ENCODE results near the gene FDXACB1.

The FDXACB1 gene

DNA sequence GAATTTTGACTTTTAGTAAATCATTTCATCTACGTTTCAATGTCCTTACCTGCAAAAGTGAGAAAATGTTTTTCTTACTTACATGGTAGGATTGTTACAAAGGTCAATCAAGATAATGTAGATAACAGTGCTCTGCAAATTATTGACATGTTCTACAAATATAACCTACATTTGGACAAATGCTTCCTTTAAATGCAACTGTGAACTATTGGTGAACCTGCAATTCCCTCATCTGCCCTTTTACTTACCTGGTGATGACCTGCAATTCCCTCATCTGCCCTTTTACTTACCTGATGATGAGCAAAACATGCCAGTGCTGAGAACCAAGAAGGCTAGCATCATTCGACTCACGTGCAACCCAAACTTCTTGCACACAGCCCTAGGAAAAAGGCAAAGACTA is 18.7 kb downstream of the FDXACB1 start:
- H2BK120ac ChIP-seq (ENCODE audit: low read depth, low read length): no peak overlapping the region
- no peak for DNase-seq
- peaks cover 1% of the 10 kb centered on the region for H3K36me3 ChIP-seq (ENCODE audit: control insufficient read depth, insufficient read depth, low read length)
- no CpG with 5 or more reads among the region's 3 CpGs for WGBS (ENCODE audit: extremely low coverage, insufficient coverage, low lambda C conversion rate)
- H2AK5ac ChIP-seq (ENCODE audit: low read length): no peak overlapping the region
- no peaks in the 10 kb centered on the region for H3K4me1 ChIP-seq (ENCODE audit: control insufficient read depth, low read depth, low read length)
- H3K27ac ChIP-seq (ENCODE audit: low read depth, low read length): no peak overlapping the region
- H4K5ac ChIP-seq (ENCODE audit: low read length): no peak overlapping the region
- H3K56ac ChIP-seq (ENCODE audit: low read length): no peak overlapping the region
- no peaks in the 10 kb centered on the region for H3K79me2 ChIP-seq (ENCODE audit: control insufficient read depth, insufficient read depth, low read length)
- no peak overlapping the region for H3K9ac ChIP-seq (ENCODE audit: low read length)
- no peaks in the 10 kb centered on the region for H3K27me3 ChIP-seq (ENCODE audit: insufficient read depth, low read length, poor library complexity)
- H4K8ac ChIP-seq (ENCODE audit: low read depth, low read length): no peak overlapping the region
- no peak overlapping the region for H3K23ac ChIP-seq (ENCODE audit: low read length)
- no peaks in the 10 kb centered on the region for H3K79me1 ChIP-seq (ENCODE audit: low read length)
- H3K4me3 ChIP-seq (ENCODE audit: low read length): no peak overlapping the region
- no peak overlapping the region for H2BK15ac ChIP-seq (replicated peaks; ENCODE audit: low read depth)
- H3K4me2 ChIP-seq (ENCODE audit: low read length): no peak overlapping the region
- H3K4ac ChIP-seq (ENCODE audit: low read depth, low read length): no peak overlapping the region
- H3K18ac ChIP-seq (ENCODE audit: low read length): no peak overlapping the region
- no peak overlapping the region for H2BK5ac ChIP-seq (ENCODE audit: low read length)

DNA sequence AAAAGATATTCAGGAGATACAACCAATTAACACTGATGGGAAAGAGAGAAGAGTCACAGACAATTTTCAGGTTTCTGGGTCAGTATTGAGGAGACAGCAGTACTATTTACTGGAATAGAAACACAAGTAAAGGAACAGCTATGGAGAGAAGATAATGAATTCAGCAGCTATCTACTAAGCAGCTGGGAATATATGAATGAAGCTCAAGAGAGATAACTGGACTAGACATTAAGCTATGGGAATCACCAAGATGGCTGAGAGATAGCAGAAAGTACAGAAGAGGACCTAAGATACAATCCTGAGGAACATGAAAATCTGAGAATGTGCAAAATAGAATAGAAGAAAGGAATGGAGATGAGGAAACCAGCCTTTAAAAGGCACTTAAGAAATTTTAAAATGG is 23.5 kb downstream of the FDXACB1 start:
- no peaks in the 10 kb centered on the region for H3K79me1 ChIP-seq (ENCODE audit: low read length)
- H3K27me3 ChIP-seq (ENCODE audit: insufficient read depth, low read length, poor library complexity): no peaks in the 10 kb centered on the region
- H2BK15ac ChIP-seq (replicated peaks; ENCODE audit: low read depth): no peak overlapping the region
- H3K18ac ChIP-seq (ENCODE audit: low read length): no peak overlapping the region
- H3K36me3 ChIP-seq (ENCODE audit: control insufficient read depth, insufficient read depth, low read length): peaks cover 1% of the 10 kb centered on the region
- no peak overlapping the region for H3K27ac ChIP-seq (ENCODE audit: low read depth, low read length)
- no peak for DNase-seq
- no peak overlapping the region for H3K4me2 ChIP-seq (ENCODE audit: low read length)
- H3K79me2 ChIP-seq (ENCODE audit: control insufficient read depth, insufficient read depth, low read length): no peaks in the 10 kb centered on the region
- no peak overlapping the region for H3K23ac ChIP-seq (ENCODE audit: low read length)
- H2BK5ac ChIP-seq (ENCODE audit: low read length): no peak overlapping the region
- H3K4me1 ChIP-seq (ENCODE audit: control insufficient read depth, low read depth, low read length): no peaks in the 10 kb centered on the region
- no peak overlapping the region for H3K9ac ChIP-seq (ENCODE audit: low read length)
- H4K5ac ChIP-seq (ENCODE audit: low read length): no peak overlapping the region
- H3K4ac ChIP-seq (ENCODE audit: low read depth, low read length): no peak overlapping the region
- no peak overlapping the region for H3K56ac ChIP-seq (ENCODE audit: low read length)
- H3K4me3 ChIP-seq (ENCODE audit: low read length): no peak overlapping the region
- no peak overlapping the region for H2AK5ac ChIP-seq (ENCODE audit: low read length)
- no peak overlapping the region for H2BK120ac ChIP-seq (ENCODE audit: low read depth, low read length)
- H4K8ac ChIP-seq (ENCODE audit: low read depth, low read length): no peak overlapping the region

DNA sequence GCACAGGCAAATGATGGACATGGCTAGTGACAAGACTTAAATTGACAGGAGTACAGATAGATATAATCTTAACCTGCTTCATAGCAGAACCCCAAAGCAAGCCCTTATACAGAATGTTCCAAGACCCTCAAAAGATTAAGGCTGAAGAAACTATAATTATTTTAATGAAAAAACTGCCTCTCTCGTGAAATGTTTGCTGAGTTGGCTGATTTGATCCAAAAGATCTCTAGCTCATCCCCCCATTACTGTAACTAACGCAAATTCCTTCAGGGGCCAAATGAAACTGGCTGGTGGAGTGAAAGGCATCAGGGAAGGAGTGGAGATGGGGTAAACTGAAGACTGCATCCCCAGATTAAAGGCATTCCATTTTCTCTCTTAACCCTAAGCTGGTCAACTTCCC is 26.9 kb downstream of the FDXACB1 start:
- Histone ChIP-seq H4K8ac (ENCODE audit: low read depth, low read length) (no peak overlapping the region), H3K79me2 (ENCODE audit: control insufficient read depth, insufficient read depth, low read length) (no peaks in the 10 kb centered on the region), H2AK5ac (ENCODE audit: low read length) (no peak overlapping the region), H4K5ac (ENCODE audit: low read length) (no peak overlapping the region), H3K27ac (ENCODE audit: low read depth, low read length) (no peak overlapping the region), H3K56ac (ENCODE audit: low read length) (no peak overlapping the region), H3K9ac (ENCODE audit: low read length) (no peak overlapping the region), H2BK5ac (ENCODE audit: low read length) (no peak overlapping the region), H3K4ac (ENCODE audit: low read depth, low read length) (no peak overlapping the region), H3K36me3 (ENCODE audit: control insufficient read depth, insufficient read depth, low read length) (no peaks in the 10 kb centered on the region), H3K79me1 (ENCODE audit: low read length) (no peaks in the 10 kb centered on the region), H3K23ac (ENCODE audit: low read length) (no peak overlapping the region), H3K4me3 (ENCODE audit: low read length) (no peak overlapping the region), H2BK15ac (replicated peaks; ENCODE audit: low read depth) (no peak overlapping the region), H3K18ac (ENCODE audit: low read length) (no peak overlapping the region), H3K4me2 (ENCODE audit: low read length) (no peak overlapping the region), H2BK120ac (ENCODE audit: low read depth, low read length) (no peak overlapping the region), H3K27me3 (ENCODE audit: insufficient read depth, low read length, poor library complexity) (no peaks in the 10 kb centered on the region), H3K4me1 (ENCODE audit: control insufficient read depth, low read depth, low read length) (no peaks in the 10 kb centered on the region)
- DNase-seq: no peak
- WGBS (ENCODE audit: extremely low coverage, insufficient coverage, low lambda C conversion rate): no CpG with 5 or more reads among the region's 2 CpGs

DNA sequence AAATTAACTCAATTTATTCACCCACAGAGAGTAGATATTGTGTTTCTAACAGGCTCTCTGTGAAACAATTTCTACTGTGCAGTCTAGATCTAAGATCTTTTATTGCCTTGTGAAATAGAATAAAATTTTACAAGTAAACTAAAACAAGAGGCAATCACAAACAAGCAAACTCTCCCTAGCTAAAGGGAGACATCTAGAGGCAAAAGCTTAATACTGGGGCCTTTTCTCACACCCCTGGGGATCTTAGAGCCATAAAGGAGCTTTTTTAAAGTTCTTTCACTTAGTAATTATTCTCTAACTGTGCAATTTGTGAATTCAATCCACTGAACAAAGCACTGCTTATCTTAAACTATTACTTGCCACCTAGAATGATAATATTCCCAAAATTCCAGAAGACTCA is 27.3 kb downstream of the FDXACB1 start:
- H3K4me3 ChIP-seq (ENCODE audit: low read length): no peak overlapping the region
- H3K79me1 ChIP-seq (ENCODE audit: low read length): no peaks in the 10 kb centered on the region
- no peak overlapping the region for H3K9ac ChIP-seq (ENCODE audit: low read length)
- no peak overlapping the region for H3K23ac ChIP-seq (ENCODE audit: low read length)
- no peak overlapping the region for H2BK120ac ChIP-seq (ENCODE audit: low read depth, low read length)
- no peak overlapping the region for H4K5ac ChIP-seq (ENCODE audit: low read length)
- no peaks in the 10 kb centered on the region for H3K4me1 ChIP-seq (ENCODE audit: control insufficient read depth, low read depth, low read length)
- no peak overlapping the region for H3K27ac ChIP-seq (ENCODE audit: low read depth, low read length)
- no peaks in the 10 kb centered on the region for H3K36me3 ChIP-seq (ENCODE audit: control insufficient read depth, insufficient read depth, low read length)
- no peak overlapping the region for H3K4me2 ChIP-seq (ENCODE audit: low read length)
- H3K79me2 ChIP-seq (ENCODE audit: control insufficient read depth, insufficient read depth, low read length): no peaks in the 10 kb centered on the region
- no peak overlapping the region for H4K8ac ChIP-seq (ENCODE audit: low read depth, low read length)
- no peak for DNase-seq
- no peak overlapping the region for H3K56ac ChIP-seq (ENCODE audit: low read length)
- H2BK15ac ChIP-seq (replicated peaks; ENCODE audit: low read depth): no peak overlapping the region
- H2AK5ac ChIP-seq (ENCODE audit: low read length): no peak overlapping the region
- no peak overlapping the region for H3K4ac ChIP-seq (ENCODE audit: low read depth, low read length)
- H3K27me3 ChIP-seq (ENCODE audit: insufficient read depth, low read length, poor library complexity): no peaks in the 10 kb centered on the region
- no peak overlapping the region for H3K18ac ChIP-seq (ENCODE audit: low read length)
- H2BK5ac ChIP-seq (ENCODE audit: low read length): no peak overlapping the region

DNA sequence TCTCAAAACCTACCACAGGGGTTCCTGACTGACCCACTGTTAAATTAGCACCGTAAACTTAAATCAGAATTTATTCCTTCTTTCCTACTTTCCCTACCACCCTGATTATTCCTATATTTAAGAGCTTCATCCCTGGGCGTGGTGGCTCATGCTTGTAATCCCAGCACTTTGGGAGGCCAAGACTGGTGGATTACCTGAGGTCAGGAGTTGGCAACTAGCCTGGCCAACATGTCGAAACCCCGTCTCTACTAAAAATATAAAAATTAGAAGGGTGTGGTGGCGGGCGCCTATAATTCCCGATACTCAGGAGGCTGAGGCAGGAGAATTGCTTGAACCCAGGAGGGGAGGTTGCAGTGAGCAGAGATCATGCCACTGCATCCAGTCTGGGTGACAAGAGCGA is 27.9 kb downstream of the FDXACB1 start:
- Histone ChIP-seq H3K27me3 (ENCODE audit: insufficient read depth, low read length, poor library complexity) (no peaks in the 10 kb centered on the region), H3K18ac (ENCODE audit: low read length) (no peak overlapping the region), H4K5ac (ENCODE audit: low read length) (no peak overlapping the region), H3K4me3 (ENCODE audit: low read length) (no peak overlapping the region), H3K27ac (ENCODE audit: low read depth, low read length) (no peak overlapping the region), H3K9ac (ENCODE audit: low read length) (no peak overlapping the region), H2BK5ac (ENCODE audit: low read length) (no peak overlapping the region), H3K4ac (ENCODE audit: low read depth, low read length) (no peak overlapping the region), H3K79me2 (ENCODE audit: control insufficient read depth, insufficient read depth, low read length) (no peaks in the 10 kb centered on the region), H3K23ac (ENCODE audit: low read length) (no peak overlapping the region), H3K79me1 (ENCODE audit: low read length) (no peaks in the 10 kb centered on the region), H3K56ac (ENCODE audit: low read length) (no peak overlapping the region), H3K4me1 (ENCODE audit: control insufficient read depth, low read depth, low read length) (no peaks in the 10 kb centered on the region), H2BK120ac (ENCODE audit: low read depth, low read length) (no peak overlapping the region), H3K4me2 (ENCODE audit: low read length) (no peak overlapping the region), H4K8ac (ENCODE audit: low read depth, low read length) (no peak overlapping the region), H2BK15ac (replicated peaks; ENCODE audit: low read depth) (no peak overlapping the region), H3K36me3 (ENCODE audit: control insufficient read depth, insufficient read depth, low read length) (no peaks in the 10 kb centered on the region), H2AK5ac (ENCODE audit: low read length) (no peak overlapping the region)
- no peak for DNase-seq
- no CpG with 5 or more reads among the region's 8 CpGs for WGBS (ENCODE audit: extremely low coverage, insufficient coverage, low lambda C conversion rate)

DNA sequence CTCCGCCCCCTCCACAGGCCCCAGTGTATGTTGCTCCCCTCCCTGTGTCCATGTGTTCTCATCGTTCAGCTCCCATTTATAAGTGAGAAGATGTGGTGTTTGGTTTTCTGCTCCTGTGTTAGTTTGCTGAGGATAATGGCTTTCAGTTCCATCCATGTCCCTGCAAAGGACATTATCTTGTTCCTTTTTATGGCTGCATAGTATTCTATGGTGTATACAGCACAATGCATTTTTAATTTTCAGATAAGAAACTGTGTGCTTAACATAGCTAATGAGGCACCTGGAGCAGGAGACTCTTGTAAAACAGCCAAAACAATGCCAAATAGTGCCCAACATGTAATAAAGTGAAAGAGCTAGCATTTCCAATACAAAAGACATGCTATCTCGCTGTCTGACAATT is 29.3 kb downstream of the FDXACB1 start:
- Histone ChIP-seq H2BK5ac (ENCODE audit: low read length) (no peak overlapping the region), H3K79me2 (ENCODE audit: control insufficient read depth, insufficient read depth, low read length) (no peaks in the 10 kb centered on the region), H3K23ac (ENCODE audit: low read length) (no peak overlapping the region), H3K36me3 (ENCODE audit: control insufficient read depth, insufficient read depth, low read length) (no peaks in the 10 kb centered on the region), H2BK120ac (ENCODE audit: low read depth, low read length) (no peak overlapping the region), H3K56ac (ENCODE audit: low read length) (no peak overlapping the region), H2AK5ac (ENCODE audit: low read length) (no peak overlapping the region), H4K8ac (ENCODE audit: low read depth, low read length) (no peak overlapping the region), H3K4me1 (ENCODE audit: control insufficient read depth, low read depth, low read length) (no peaks in the 10 kb centered on the region), H2BK15ac (replicated peaks; ENCODE audit: low read depth) (no peak overlapping the region), H3K18ac (ENCODE audit: low read length) (no peak overlapping the region), H3K4ac (ENCODE audit: low read depth, low read length) (no peak overlapping the region), H3K79me1 (ENCODE audit: low read length) (no peaks in the 10 kb centered on the region), H3K27ac (ENCODE audit: low read depth, low read length) (no peak overlapping the region), H3K4me2 (ENCODE audit: low read length) (no peak overlapping the region), H3K4me3 (ENCODE audit: low read length) (no peak overlapping the region), H4K5ac (ENCODE audit: low read length) (no peak overlapping the region), H3K9ac (ENCODE audit: low read length) (no peak overlapping the region), H3K27me3 (ENCODE audit: insufficient read depth, low read length, poor library complexity) (no peaks in the 10 kb centered on the region)
- WGBS (ENCODE audit: extremely low coverage, insufficient coverage, low lambda C conversion rate): no CpG with 5 or more reads among the region's 3 CpGs
- no peak for DNase-seq
